Left lobe of liver (tissue), 2 donors: ENCODE measurements around the gene RPS29. TPM values are rescaled to one million over a fixed set of nuclear protein-coding genes. Genes with fewer than 3 reads are reported as not detected.
"Not testable (repeated sequence)": the region's sequence is repeated elsewhere in the genome, so short reads cannot be mapped to it uniquely, and the experiment has no call there.

Experiments
- ATAC-seq: fragments of 200-7000 bp; cut with Tn5 transposase; one replicate; pipeline ENCODE4 v1.9.1; 2020; ENCODE audit warnings: mild to moderate bottlenecking, moderate library complexity
- DNase-seq: peaks from one replicate; pipeline ENCODE4 v3.0.0-alpha.2; 2020; ENCODE audit warnings: low spot score
- total RNA-seq: library from RNA; stranded (reverse); gene quantifications from one replicate; pipeline ENCODE4 v1.2.1, GENCODE V29; 2021
- donor health status: DM: no; HTN: no; CAD: no; lungs with moderate emphysema.
- donor health status: DM: no; HTN: yes; CAD: no.

Gene RPS29
- total RNA-seq, 1 donor from 2014 or later = 469 TPM

GRCh38 chr14:49598485-49599300, 12.5 kb upstream of the RPS29 start, which contains the start of gene LRR1:
LRR1 (plus strand) TSS chr14:49598940; CDS start chr14:49599021, 81 bp downstream.
- DNase-seq = peak; percentile 91
- peak; percentile 75 for ATAC-seq

GRCh38 chr14:49598189-49598484, 12.0 kb upstream of the RPS29 start:
- DNase-seq = no peak
- ATAC-seq = peak; percentile 16

GRCh38 chr14:49594347-49595091, 8.3 kb upstream of the RPS29 start:
- DNase-seq (peak; percentile 67), ATAC-seq (peak; percentile 44)

GRCh38 chr14:49593016-49593415, 6.8 kb upstream of the RPS29 start:
- DNase-seq = no peak
- no peak for ATAC-seq

- DNase-seq (no peak), ATAC-seq (no peak)
Measured at GRCh38 chr14:49589387-49589786, 3.2 kb upstream of the RPS29 start.

- peak; percentile 52 for DNase-seq
Measured at GRCh38 chr14:49586673-49587460, 687 bp upstream of the RPS29 start.

GRCh38 chr14:49584981-49585640, 1.1 kb downstream of the RPS29 start:
- not testable (repeated sequence) for DNase-seq, ATAC-seq

More at GRCh38 chr14:49586673-49587460, 687 bp upstream of the RPS29 start:
- ATAC-seq = peak; percentile 70

- no peak for DNase-seq
Measured at GRCh38 chr14:49584058-49584457, 2.1 kb downstream of the RPS29 start.

GRCh38 chr14:49583629-49584028, 2.6 kb downstream of the RPS29 start:
- ATAC-seq (no peak), DNase-seq (no peak)

More at GRCh38 chr14:49584058-49584457, 2.1 kb downstream of the RPS29 start:
- no peak for ATAC-seq

- DNase-seq (no peak), ATAC-seq (no peak)
Measured at GRCh38 chr14:49582113-49582977, 3.8 kb downstream of the RPS29 start.

- ATAC-seq (no peak), DNase-seq (no peak)
Measured at GRCh38 chr14:49581209-49582112, 4.7 kb downstream of the RPS29 start.

- DNase-seq (no peak), ATAC-seq (no peak)
Measured at GRCh38 chr14:49579841-49580240, 6.3 kb downstream of the RPS29 start.

GRCh38 chr14:49578141-49578540, 8.0 kb downstream of the RPS29 start:
- no peak for DNase-seq
- no peak for ATAC-seq

- DNase-seq = no peak
- peak; percentile 32 for ATAC-seq
Measured at GRCh38 chr14:49574038-49574437, 12.1 kb downstream of the RPS29 start.

- no peak for ATAC-seq
- DNase-seq = no peak
Measured at GRCh38 chr14:49569281-49569680, 16.9 kb downstream of the RPS29 start.

GRCh38 chr14:49566714-49567113, 19.5 kb downstream of the RPS29 start:
- ATAC-seq = no peak
- DNase-seq = no peak

GRCh38 chr14:49559979-49560768, 26.0 kb downstream of the RPS29 start:
- ATAC-seq = no peak
- no peak for DNase-seq

GRCh38 chr14:49553892-49554291, 32.3 kb downstream of the RPS29 start:
- DNase-seq (no peak), ATAC-seq (no peak)
